ENCODE data around the gene KRTAP10-9.

GRCh38 chr21:44579056-44579832 lies 47.6 kb upstream of the KRTAP10-9 start:
- TF ChIP-seq CTCF (IDR thresholded peaks at IDR 0.05; ENCODE audit: insufficient read depth, low read length, poor library complexity, severe bottlenecking) (no peak), EZH2phosphoT487 (conservative IDR thresholded peaks at IDR 0.05; ENCODE audit: low read length) (no peak)
